ENCODE results near the gene ITGB4. TPM values are rescaled to one million over a fixed set of nuclear protein-coding genes. Genes with fewer than 3 reads are reported as not detected.

ITGB4 gene
- total and polyA plus RNA-seq, 2 of the 13 experiments (the other 11 are each of a cell fraction or from before 2014, with no cell fraction given), result 6.9 to 14.5 TPM

DNA sequence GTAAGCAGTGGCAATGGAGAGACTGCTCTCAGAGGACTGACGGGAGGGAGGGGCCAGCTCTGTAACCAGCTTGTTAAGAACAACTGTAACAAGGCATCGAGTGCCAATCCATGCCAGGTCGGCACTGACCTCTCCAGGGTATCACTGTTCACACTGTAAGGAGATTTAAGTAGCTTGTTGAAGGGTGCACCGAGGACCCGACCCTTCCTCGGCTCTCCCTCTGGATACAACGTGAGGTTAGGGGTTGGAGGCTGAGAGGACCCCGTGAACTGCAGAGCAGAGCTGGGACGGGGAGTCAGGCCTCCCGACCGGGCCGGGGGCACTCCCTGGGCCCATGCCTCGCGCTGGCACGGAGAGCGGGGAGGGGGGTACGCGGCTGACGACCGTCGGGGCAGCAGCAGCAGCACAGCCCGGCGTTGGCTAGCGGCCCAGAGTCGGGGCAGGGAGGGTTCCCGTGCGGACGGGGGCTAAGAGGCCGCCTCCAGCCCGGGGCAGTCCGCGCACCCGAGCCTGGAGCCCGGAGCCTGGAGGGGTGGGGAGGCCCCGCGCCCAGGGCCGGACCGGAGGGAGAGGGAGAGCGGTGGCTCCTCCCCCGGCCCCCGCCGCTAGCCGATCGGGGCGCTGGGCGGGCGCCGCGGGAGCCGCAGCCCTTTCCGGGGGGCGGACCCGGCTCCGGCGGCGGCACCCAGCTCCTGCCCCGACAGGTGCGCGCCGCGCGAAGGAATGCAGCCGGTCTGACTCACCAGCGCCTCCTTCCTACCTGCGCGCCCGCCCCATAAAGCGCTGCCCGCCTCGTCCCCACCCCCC is at the start of gene ITGB4 (continued):
- TF ChIP-seq DMTF1 (CRISPR knock-in tag; IDR thresholded peaks at IDR 0.05) (no peak), ZNF781 (CRISPR knock-in tag; IDR thresholded peaks at IDR 0.05; ENCODE audit: borderline replicate concordance, not compliant biosample characterization) (peak; percentile 40), ZNF766 (CRISPR knock-in tag; IDR thresholded peaks at IDR 0.05; ENCODE audit: borderline replicate concordance) (no peak), NR2C2 (CRISPR knock-in tag; IDR thresholded peaks at IDR 0.05; ENCODE audit: borderline replicate concordance) (0 out of 2 replicates have a peak, but pooled peaks have one; percentile 22), GABPB1 (CRISPR knock-in tag; IDR thresholded peaks at IDR 0.05) (peak; percentile 34; the same call in 1 of the 2 replicates), RAD51 (IDR thresholded peaks at IDR 0.05; ENCODE audit: borderline replicate concordance) (no peak), PRMT3 (CRISPR knock-in tag; IDR thresholded peaks at IDR 0.05; ENCODE audit: borderline replicate concordance, low read depth) (no peak), SRF (IDR thresholded peaks at IDR 0.05; ENCODE audit: low read depth, low read length) (no peak), ZNF256 (CRISPR knock-in tag; conservative IDR thresholded peaks at IDR 0.05) (no peak), IRX3 (CRISPR knock-in tag; IDR thresholded peaks at IDR 0.05; ENCODE audit: borderline replicate concordance, low read depth) (no peak), POLR2AphosphoS5 (IDR thresholded peaks at IDR 0.05; ENCODE audit: low read depth, low read length) (no peak), MZF1 (CRISPR knock-in tag; IDR thresholded peaks at IDR 0.05; ENCODE audit: borderline replicate concordance) (no peak), ZNF3 (CRISPR knock-in tag; IDR thresholded peaks at IDR 0.05) (no peak), HMG20B (CRISPR knock-in tag; conservative IDR thresholded peaks at IDR 0.05) (no peak), ZNF264 (CRISPR knock-in tag; IDR thresholded peaks at IDR 0.05) (no peak), XBP1 (CRISPR knock-in tag; IDR thresholded peaks at IDR 0.05) (no peak), SOX6 (IDR thresholded peaks at IDR 0.05) (no peak), SOX6 (CRISPR knock-in tag; IDR thresholded peaks at IDR 0.05) (no peak), PHF5A (CRISPR knock-in tag; IDR thresholded peaks at IDR 0.05; ENCODE audit: low read depth, unreplicated experiment) (no peak)
- TF ChIP-seq, protein P1, sequence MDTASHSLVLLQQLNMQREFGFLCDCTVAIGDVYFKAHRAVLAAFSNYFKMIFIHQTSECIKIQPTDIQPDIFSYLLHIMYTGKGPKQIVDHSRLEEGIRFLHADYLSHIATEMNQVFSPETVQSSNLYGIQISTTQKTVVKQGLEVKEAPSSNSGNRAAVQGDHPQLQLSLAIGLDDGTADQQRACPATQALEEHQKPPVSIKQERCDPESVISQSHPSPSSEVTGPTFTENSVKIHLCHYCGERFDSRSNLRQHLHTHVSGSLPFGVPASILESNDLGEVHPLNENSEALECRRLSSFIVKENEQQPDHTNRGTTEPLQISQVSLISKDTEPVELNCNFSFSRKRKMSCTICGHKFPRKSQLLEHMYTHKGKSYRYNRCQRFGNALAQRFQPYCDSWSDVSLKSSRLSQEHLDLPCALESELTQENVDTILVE (CRISPR knock-in tag; IDR thresholded peaks at IDR 0.05), result no peak
- TF ChIP-seq, protein P2, sequence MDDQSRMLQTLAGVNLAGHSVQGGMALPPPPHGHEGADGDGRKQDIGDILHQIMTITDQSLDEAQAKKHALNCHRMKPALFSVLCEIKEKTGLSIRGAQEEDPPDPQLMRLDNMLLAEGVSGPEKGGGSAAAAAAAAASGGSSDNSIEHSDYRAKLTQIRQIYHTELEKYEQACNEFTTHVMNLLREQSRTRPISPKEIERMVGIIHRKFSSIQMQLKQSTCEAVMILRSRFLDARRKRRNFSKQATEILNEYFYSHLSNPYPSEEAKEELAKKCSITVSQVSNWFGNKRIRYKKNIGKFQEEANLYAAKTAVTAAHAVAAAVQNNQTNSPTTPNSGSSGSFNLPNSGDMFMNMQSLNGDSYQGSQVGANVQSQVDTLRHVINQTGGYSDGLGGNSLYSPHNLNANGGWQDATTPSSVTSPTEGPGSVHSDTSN (CRISPR knock-in tag; IDR thresholded peaks at IDR 0.05; ENCODE audit: borderline replicate concordance), result no peak
- TF ChIP-seq, protein P3, sequence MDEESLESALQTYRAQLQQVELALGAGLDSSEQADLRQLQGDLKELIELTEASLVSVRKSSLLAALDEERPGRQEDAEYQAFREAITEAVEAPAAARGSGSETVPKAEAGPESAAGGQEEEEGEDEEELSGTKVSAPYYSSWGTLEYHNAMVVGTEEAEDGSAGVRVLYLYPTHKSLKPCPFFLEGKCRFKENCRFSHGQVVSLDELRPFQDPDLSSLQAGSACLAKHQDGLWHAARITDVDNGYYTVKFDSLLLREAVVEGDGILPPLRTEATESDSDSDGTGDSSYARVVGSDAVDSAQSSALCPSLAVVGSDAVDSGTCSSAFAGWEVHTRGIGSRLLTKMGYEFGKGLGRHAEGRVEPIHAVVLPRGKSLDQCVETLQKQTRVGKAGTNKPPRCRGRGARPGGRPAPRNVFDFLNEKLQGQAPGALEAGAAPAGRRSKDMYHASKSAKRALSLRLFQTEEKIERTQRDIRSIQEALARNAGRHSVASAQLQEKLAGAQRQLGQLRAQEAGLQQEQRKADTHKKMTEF (CRISPR knock-in tag; IDR thresholded peaks at IDR 0.05), result no peak
